ENCODE measurements around the gene PTH2.

DNA sequence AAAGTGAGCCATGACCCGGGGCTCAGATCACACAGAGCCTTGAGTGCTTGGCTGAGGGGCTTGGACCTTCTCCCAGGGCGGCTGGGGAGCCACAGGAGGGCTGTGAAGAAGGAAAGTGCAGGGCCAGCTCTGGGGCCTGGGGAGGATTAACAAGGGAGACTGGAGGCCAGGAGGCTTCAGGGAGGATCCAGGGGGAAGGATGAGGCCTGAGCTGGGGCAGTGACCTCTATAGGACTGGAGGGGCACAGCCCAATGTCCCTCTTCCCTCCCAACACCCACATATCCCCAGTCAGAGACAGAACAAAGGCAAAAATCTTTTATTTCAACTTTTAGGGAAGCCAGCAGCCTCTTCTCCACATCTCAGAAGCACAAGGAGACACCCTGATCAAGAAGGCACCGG is 22.8 kb upstream of the PTH2 start:
- TF ChIP-seq, protein P1, sequence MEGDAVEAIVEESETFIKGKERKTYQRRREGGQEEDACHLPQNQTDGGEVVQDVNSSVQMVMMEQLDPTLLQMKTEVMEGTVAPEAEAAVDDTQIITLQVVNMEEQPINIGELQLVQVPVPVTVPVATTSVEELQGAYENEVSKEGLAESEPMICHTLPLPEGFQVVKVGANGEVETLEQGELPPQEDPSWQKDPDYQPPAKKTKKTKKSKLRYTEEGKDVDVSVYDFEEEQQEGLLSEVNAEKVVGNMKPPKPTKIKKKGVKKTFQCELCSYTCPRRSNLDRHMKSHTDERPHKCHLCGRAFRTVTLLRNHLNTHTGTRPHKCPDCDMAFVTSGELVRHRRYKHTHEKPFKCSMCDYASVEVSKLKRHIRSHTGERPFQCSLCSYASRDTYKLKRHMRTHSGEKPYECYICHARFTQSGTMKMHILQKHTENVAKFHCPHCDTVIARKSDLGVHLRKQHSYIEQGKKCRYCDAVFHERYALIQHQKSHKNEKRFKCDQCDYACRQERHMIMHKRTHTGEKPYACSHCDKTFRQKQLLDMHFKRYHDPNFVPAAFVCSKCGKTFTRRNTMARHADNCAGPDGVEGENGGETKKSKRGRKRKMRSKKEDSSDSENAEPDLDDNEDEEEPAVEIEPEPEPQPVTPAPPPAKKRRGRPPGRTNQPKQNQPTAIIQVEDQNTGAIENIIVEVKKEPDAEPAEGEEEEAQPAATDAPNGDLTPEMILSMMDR (IDR thresholded peaks at IDR 0.05; ENCODE audit: insufficient read depth, low read depth, low read length), result no peak
- TF ChIP-seq EZH2 (IDR thresholded peaks at IDR 0.05; ENCODE audit: insufficient read depth, low read length), result no peak
